Kidney (tissue), 14 donors: ENCODE data around the gene EWSR1. TPM values are rescaled to one million over a fixed set of nuclear protein-coding genes. Genes with fewer than 3 reads are reported as not detected.

Experiments
- DNase-seq, 5 donors: peaks; one replicate each; pipeline ENCODE4 v3.0.0-alpha.2; 2013 to 2020
- FAIRE-seq: peaks from 2 replicates; lab custom pipeline; 2012; peaks lifted over from hg19 to GRCh38; lab: Jason Lieb, UNC
- H3K27ac ChIP-seq, 2 donors: one replicate each; pipeline ENCODE4 v1.7.0; 2013; ENCODE audit warnings: low read depth in 2 of 2, low read length in 2 of 2, inconsistent platforms in 1 of 2
- H3K27me3 ChIP-seq: one replicate; pipeline ENCODE4 v1.7.1; 2013; ENCODE audit warnings: low read length, inconsistent platforms; ENCODE audit not compliant: control insufficient read depth, insufficient read depth
- H3K36me3 ChIP-seq, 3 donors: one replicate each; pipeline versions ENCODE4 v1.7.0 to v1.7.1; 2013; ENCODE audit warnings: low read length in 3 of 3, control low read depth in 1 of 3, inconsistent platforms in 1 of 3; ENCODE audit not compliant: insufficient read depth in 3 of 3, control insufficient read depth in 2 of 3
- H3K4me1 ChIP-seq, 3 donors: one replicate each; pipeline versions ENCODE4 v1.7.0 to v1.7.1; 2013; ENCODE audit warnings: low read length in 3 of 3, inconsistent platforms in 1 of 3, low read depth in 1 of 3; ENCODE audit not compliant: control insufficient read depth in 2 of 3, insufficient read depth in 2 of 3
- H3K4me3 ChIP-seq, 3 donors: one replicate each; pipeline versions ENCODE4 v1.7.0 to v1.8.1; 2013; ENCODE audit warnings: low read length in 3 of 3, control low read depth in 1 of 3, inconsistent platforms in 1 of 3
- H3K9ac ChIP-seq, 3 donors: one replicate each; pipeline versions ENCODE4 v1.7.0 to v1.7.1; 2013; ENCODE audit warnings: low read length in 3 of 3, control low read depth in 1 of 3, inconsistent platforms in 1 of 3
- H3K9me3 ChIP-seq, 3 donors: one replicate each; pipeline versions ENCODE4 v1.7.0 to v1.7.1; 2013; ENCODE audit warnings: low read length in 3 of 3, control low read depth in 1 of 3, inconsistent platforms in 1 of 3; ENCODE audit not compliant: control insufficient read depth in 2 of 3, insufficient read depth in 1 of 3
- CTCF ChIP-seq: IDR thresholded peaks from 3 replicates; pipeline ENCODE4 v1.5.1; 2012; ENCODE audit warnings: mild to moderate bottlenecking, moderate library complexity, borderline replicate concordance; ENCODE audit not compliant: insufficient read depth; ENCODE audit errors: extremely low read depth
- intact Hi-C: fragments of 100-400 bp; cut with DNase I; formaldehyde crosslinking; loops from one replicate; pipeline ENCODE4 v1.11.1; 2022
- polyA plus RNA-seq: library from polyadenylated mRNA; stranded (reverse); fragments of 350-450 nt; fragmentation: Illumina TruSeq; extraction: RNeasy Lipid Tissue Mini Kit (QIAGEN cat#74804); gene quantifications from one replicate; pipeline ENCODE4 v1.2.3, GENCODE V29; 2014; ENCODE audit warnings: low read depth, low replicate concordance; ENCODE audit not compliant: insufficient read depth
- total RNA-seq: library from RNA; stranded (reverse); fragmentation: NEBNext Ultra II Directional; extraction: Animal tissue kit (Norgen Biotek cat#: 25700); gene quantifications from one replicate; pipeline ENCODE4 v1.2.1, GENCODE V29; 2021
- donor health status: control.
- donor health status: control.
- donor health status: control.
- donor health status: control.
- donor health status: control.
- donor health status: DM: yes; HTN: yes; CAD: no.
- donor health status: Normal renal cell carcinoma (clear cell type).

EWSR1 gene
- total and polyA plus RNA-seq, 2 donors from 2014 or later, result 124 to 214 TPM

GRCh38 chr22:29258407-29259252 is 9.4 kb upstream of the EWSR1 start:
- H3K27ac ChIP-seq, result no peak overlapping the region
- DNase-seq (peak in 1 of 5 donors; percentile 33), FAIRE-seq (no peak)
- no peaks in the 10 kb centered on the region for H3K4me1 ChIP-seq
- intact Hi-C loops, result no loop called here
- TF ChIP-seq CTCF, result no peak
- H3K9me3 ChIP-seq, result no peaks in the 10 kb centered on the region
- H3K9ac ChIP-seq, result no peak overlapping the region
- no peaks in the 10 kb centered on the region for H3K27me3 ChIP-seq
- H3K4me3 ChIP-seq, result no peak overlapping the region
- H3K36me3 ChIP-seq, result no peaks in the 10 kb centered on the region

- Histone ChIP-seq H3K36me3 (peaks cover 0 to 3% (median 2%) of the 10 kb centered on the region in 3 donors), H3K27me3 (no peaks in the 10 kb centered on the region), H3K4me1 (no peaks in the 10 kb centered on the region), H3K4me3 (no peak overlapping the region), H3K27ac (no peak overlapping the region), H3K9ac (no peak overlapping the region), H3K9me3 (no peaks in the 10 kb centered on the region)
- no peak for TF ChIP-seq CTCF
- no peak for FAIRE-seq
- peak in 1 of 5 donors; percentile 33 for DNase-seq
- intact Hi-C loops, result no loop called here
These were observed 8.7 kb upstream of the EWSR1 start for GRCh38 chr22:29259253-29259899.

- H3K9ac ChIP-seq, result no peak overlapping the region
- no peak overlapping the region for H3K4me3 ChIP-seq
- intact Hi-C loops, result no loop called here
- DNase-seq (peak in 1 of 5 donors; percentile 43), FAIRE-seq (no peak)
- no peaks in the 10 kb centered on the region for H3K27me3 ChIP-seq
- no peak for TF ChIP-seq CTCF
- H3K9me3 ChIP-seq, result no peaks in the 10 kb centered on the region
- H3K27ac ChIP-seq, result no peak overlapping the region
- H3K4me1 ChIP-seq, result no peaks in the 10 kb centered on the region
- H3K36me3 ChIP-seq, result peaks cover 0 to 6% (median 3%) of the 10 kb centered on the region in 3 donors
These were observed 8.0 kb upstream of the EWSR1 start for GRCh38 chr22:29260031-29260560.
